SW 1271 (cell line): Measurements from ENCODE around the gene GGCX.
"Not testable (repeated sequence)": the region's sequence is repeated elsewhere in the genome, so short reads cannot be mapped to it uniquely, and the experiment has no call there.

Experiments
- DNase-seq, 2 experiments: peaks; one replicate each; lab custom pipeline; 2025; lab: John Stamatoyannopoulos, UW

GGCX gene

GRCh38 chr2:85575739-85576138 is 14.4 kb upstream of the GGCX start:
- no peak for DNase-seq

GRCh38 chr2:85566265-85566664 is 5.0 kb upstream of the GGCX start:
- DNase-seq, result no peak

- no peak for DNase-seq
Observed at GRCh38 chr2:85564144-85564563, 2.9 kb upstream of the GGCX start.

GRCh38 chr2:85560812-85561279 is 447 bp downstream of the GGCX start:
- no peak for DNase-seq

- not testable (repeated sequence) for DNase-seq
Observed at GRCh38 chr2:85560403-85560726, 928 bp downstream of the GGCX start.

- no peak for DNase-seq
Observed at GRCh38 chr2:85558160-85558559, 3.1 kb downstream of the GGCX start.

- DNase-seq, result no peak
Observed at GRCh38 chr2:85557130-85557529, 4.2 kb downstream of the GGCX start.

- DNase-seq, result no peak
Observed at GRCh38 chr2:85554980-85555612, 6.2 kb downstream of the GGCX start.

- DNase-seq, result no peak
Observed at GRCh38 chr2:85553184-85553583, 8.1 kb downstream of the GGCX start.

GRCh38 chr2:85551698-85552678 is 9.3 kb downstream of the GGCX start:
- peak; percentile 31 to 68 for DNase-seq

GRCh38 chr2:85550486-85550885 is 10.8 kb downstream of the GGCX start:
- DNase-seq, result no peak

GRCh38 chr2:85549826-85550225 is 11.5 kb downstream of the GGCX start:
- peak; percentile 60 to 73 for DNase-seq

- DNase-seq, result no peak
Observed at GRCh38 chr2:85549095-85549494, 12.2 kb downstream of the GGCX start.

- no peak for DNase-seq
Observed at GRCh38 chr2:85548608-85548900, 12.7 kb downstream of the GGCX start.

GRCh38 chr2:85547859-85548607 is 13.3 kb downstream of the GGCX start:
- DNase-seq, result no peak

GRCh38 chr2:85547089-85547858 is 14.0 kb downstream of the GGCX start:
- no peak for DNase-seq

GRCh38 chr2:85545780-85546240 is 15.5 kb downstream of the GGCX start:
- no peak for DNase-seq

GRCh38 chr2:85544915-85545779 is 16.1 kb downstream of the GGCX start:
- DNase-seq, result not testable (repeated sequence)

GRCh38 chr2:85544254-85544691 is 17.0 kb downstream of the GGCX start:
- DNase-seq, result not testable (repeated sequence)

GRCh38 chr2:85542777-85543176 is 18.5 kb downstream of the GGCX start:
- DNase-seq, result no peak
